Skin epidermis (tissue), 12 donors: Measurements from ENCODE around the gene MARK4.

Source experiments
- H3K27ac ChIP-seq, 21 experiments: fragments of 200-600 bp; sonication (generic) in 11 of 21; one replicate each; pipeline ENCODE4 v1.5.0; 2020; ENCODE audit warnings: mild to moderate bottlenecking in 3 of 21, inconsistent platforms in 2 of 21, moderate library complexity in 2 of 21
- H3K4me3 ChIP-seq, 7 experiments: fragments of 200-600 bp; sonication (generic) in 2 of 7; one replicate each; pipeline ENCODE4 v1.5.0; 2020; ENCODE audit warnings: inconsistent platforms in 2 of 7, mild to moderate bottlenecking in 2 of 7, moderate library complexity in 1 of 7

The MARK4 gene

GRCh38 chr19:45350477-45351058 lies 99.5 kb downstream of the MARK4 start:
- Histone ChIP-seq H3K4me3 (no peak overlapping the region), H3K27ac (no peak overlapping the region)

DNA sequence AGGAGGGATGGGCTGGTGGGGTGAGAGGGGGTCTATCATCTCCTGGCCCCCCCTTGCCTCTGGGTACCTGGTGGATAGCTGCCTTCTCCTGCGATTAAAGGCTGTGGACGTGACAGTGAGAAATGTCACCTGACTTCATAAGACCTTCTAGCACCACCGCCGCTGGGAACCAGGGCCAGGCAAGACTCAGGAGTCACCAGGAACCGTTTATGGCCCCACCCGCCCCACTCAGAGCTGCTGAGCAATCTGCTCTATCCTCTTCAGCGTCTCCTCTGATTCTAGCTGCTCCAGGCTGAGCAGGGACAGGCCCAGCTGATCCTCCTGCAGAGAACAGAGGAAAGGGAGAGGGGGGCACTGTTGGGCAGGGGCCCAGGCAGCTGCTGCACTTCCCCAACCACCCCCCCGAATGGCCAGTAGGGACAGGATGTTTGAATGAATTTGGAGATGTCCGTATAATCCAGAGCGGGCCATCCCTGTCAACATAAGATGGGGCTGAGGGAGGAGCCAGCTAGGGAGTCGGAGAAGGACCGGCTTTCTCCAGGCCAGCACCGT lies 100.4 kb downstream of the MARK4 start:
- Histone ChIP-seq H3K27ac (no peak overlapping the region), H3K4me3 (no peak overlapping the region)

DNA sequence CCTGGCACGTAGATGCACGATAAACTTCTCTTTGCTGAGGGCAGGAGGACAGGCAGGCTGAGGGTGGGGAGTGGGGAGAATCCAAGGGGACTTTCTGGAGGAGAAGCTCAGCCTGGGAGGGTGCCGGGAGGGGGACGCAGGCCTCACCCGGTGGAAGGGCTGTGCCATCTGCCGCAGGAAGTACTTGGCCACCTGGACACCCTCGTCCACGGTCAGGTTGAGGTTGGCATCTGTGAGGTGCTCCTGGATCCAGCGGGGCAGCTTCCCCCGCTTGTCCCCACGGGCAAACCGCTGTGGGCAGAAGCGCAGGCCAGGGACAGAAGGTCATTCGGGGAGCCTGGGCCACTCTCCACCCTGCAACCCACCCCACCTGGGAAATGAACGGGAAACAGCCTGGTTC lies 101.0 kb downstream of the MARK4 start:
- H3K27ac ChIP-seq, result no peak overlapping the region

GRCh38 chr19:45352471-45352870 lies 101.4 kb downstream of the MARK4 start:
- Histone ChIP-seq H3K27ac (no peak overlapping the region), H3K4me3 (no peak overlapping the region)

More for the DNA sequence above, 101.0 kb downstream of the MARK4 start:
- no peak overlapping the region for H3K4me3 ChIP-seq

- Histone ChIP-seq H3K4me3 (no peak overlapping the region), H3K27ac (no peak overlapping the region)
These were observed 102.1 kb downstream of the MARK4 start for GRCh38 chr19:45352914-45353796.

DNA sequence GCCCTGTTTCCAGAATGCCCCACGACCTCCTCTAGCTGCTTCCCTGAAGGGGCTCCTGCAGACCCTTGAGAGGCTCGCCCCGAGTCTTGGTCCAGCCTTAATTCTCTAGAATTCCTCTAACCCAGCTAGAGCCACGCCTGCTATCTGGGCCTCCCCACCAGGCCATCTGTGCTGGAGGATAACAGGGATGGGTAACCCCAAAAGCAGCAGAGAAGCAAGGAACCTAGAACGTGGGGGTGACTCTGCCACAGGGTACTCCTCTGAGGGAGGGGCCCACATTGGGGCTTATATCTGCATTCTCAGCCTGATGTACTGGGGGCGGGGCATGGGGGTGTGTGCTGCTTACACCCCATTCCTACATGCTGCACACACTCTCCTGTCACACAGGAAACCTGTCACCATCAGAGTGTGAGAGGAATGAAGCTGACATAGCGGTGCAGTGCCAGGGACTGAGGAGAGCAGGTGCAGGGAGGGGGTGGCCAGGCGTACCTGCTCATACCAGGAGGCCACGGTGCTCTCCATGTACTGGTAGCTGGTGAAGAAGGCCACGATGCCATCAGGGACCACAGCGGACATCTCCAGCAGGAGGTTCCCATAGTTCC lies 103.3 kb downstream of the MARK4 start:
- Histone ChIP-seq H3K4me3 (no peak overlapping the region), H3K27ac (no peak overlapping the region)
